Breast epithelium (tissue), 3 donors: Measurements from ENCODE around the gene KRABD2.

ENCODE experiments used
- POLR2A ChIP-seq: fragments of 450-650 bp; IDR thresholded peaks from one replicate; pipeline ENCODE4 v1.6.1; 2016; ENCODE audit warnings: antibody characterized with exemption, mild to moderate bottlenecking, moderate library complexity
- TF ChIP-seq, protein P1 (sequence below), 3 donors: fragments of 450-650 bp; IDR thresholded peaks; one replicate each; pipeline ENCODE4 v1.5.1; 2016 to 2017; ENCODE audit warnings: antibody characterized with exemption in 3 of 3, mild to moderate bottlenecking in 3 of 3, moderate library complexity in 3 of 3

- TF ChIP-seq, protein P1, sequence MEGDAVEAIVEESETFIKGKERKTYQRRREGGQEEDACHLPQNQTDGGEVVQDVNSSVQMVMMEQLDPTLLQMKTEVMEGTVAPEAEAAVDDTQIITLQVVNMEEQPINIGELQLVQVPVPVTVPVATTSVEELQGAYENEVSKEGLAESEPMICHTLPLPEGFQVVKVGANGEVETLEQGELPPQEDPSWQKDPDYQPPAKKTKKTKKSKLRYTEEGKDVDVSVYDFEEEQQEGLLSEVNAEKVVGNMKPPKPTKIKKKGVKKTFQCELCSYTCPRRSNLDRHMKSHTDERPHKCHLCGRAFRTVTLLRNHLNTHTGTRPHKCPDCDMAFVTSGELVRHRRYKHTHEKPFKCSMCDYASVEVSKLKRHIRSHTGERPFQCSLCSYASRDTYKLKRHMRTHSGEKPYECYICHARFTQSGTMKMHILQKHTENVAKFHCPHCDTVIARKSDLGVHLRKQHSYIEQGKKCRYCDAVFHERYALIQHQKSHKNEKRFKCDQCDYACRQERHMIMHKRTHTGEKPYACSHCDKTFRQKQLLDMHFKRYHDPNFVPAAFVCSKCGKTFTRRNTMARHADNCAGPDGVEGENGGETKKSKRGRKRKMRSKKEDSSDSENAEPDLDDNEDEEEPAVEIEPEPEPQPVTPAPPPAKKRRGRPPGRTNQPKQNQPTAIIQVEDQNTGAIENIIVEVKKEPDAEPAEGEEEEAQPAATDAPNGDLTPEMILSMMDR (IDR thresholded peaks at IDR 0.05) = no peak
- no peak for TF ChIP-seq POLR2A
Observed at GRCh38 chr17:8332688-8333087, 43.8 kb downstream of the KRABD2 start.
